Heart left ventricle (tissue), 13 donors: ENCODE data around the gene KCNMB4.

Experiments used
- CTCF ChIP-seq, 12 donors: fragments of 200-600 bp; sonication (generic) in 4 of 12; IDR thresholded peaks; one replicate each; pipeline versions ENCODE4 v1.5.0 to v1.8.0; 2018 to 2022; ENCODE audit warnings: antibody characterized with exemption in 12 of 12, mild to moderate bottlenecking in 5 of 12
- POLR2A ChIP-seq, 2 donors: fragments of 450-650 bp; IDR thresholded peaks; one replicate each; pipeline ENCODE4 v1.6.1; 2017; ENCODE audit warnings: antibody characterized with exemption in 2 of 2, mild to moderate bottlenecking in 2 of 2, moderate library complexity in 2 of 2
- donor health status: ischemic (EF 13 %, LVEDD 7.1; RV severe dilation, severe dysfunction).
- donor health status: DM: no; HTN: yes; CAD: no.
- donor health status: DM: no; HTN: no; CAD: no.
- donor health status: ischemic (EF 25% LVEDD 6.9; RV normal size, moderate dysfunction).
- donor health status: ischemic (EF 25% LVEDD 5.7; RV mildly dilated, moderate dysfunction).
- donor health status: ischemic (EF 35%, LVEDD 5.7; RV mildly dilated, moderate dysfunction).
- donor health status: nonischemic (EF 11% LVEDD 7.7; RV severe dilation, severe dysfunction).
- donor health status: DM: yes; HTN: yes; CAD: no.
- donor health status: PGD.
- donor health status: ischemic (EF 29% LVEDD 5.4; RV normal size, mild dysfunction).
- donor health status: nonischemic (EF 23%, LVEDD 6.1; RV moderate dilation, normal function).

GRCh38 chr12:70469221-70469820 is 103.2 kb downstream of the KCNMB4 start:
- no peak for TF ChIP-seq CTCF (IDR thresholded peaks at IDR 0.05)
- no peak for TF ChIP-seq POLR2A (IDR thresholded peaks at IDR 0.05)
